Activated CD4-positive, alpha-beta T cell treated with anti-CD3 and anti-CD28 coated beads, Interleukin-2, amount 50 U/mL, for 4 hours (primary cell): Measurements from ENCODE around the gene TFB2M.
"Not testable (repeated sequence)": the region's sequence is repeated elsewhere in the genome, so short reads cannot be mapped to it uniquely, and the experiment has no call there.

Experiments used
- DNase-seq, 2 experiments: peaks; one replicate each; pipeline ENCODE4 v3.0.0-alpha.2; 2020

TFB2M gene

DNA sequence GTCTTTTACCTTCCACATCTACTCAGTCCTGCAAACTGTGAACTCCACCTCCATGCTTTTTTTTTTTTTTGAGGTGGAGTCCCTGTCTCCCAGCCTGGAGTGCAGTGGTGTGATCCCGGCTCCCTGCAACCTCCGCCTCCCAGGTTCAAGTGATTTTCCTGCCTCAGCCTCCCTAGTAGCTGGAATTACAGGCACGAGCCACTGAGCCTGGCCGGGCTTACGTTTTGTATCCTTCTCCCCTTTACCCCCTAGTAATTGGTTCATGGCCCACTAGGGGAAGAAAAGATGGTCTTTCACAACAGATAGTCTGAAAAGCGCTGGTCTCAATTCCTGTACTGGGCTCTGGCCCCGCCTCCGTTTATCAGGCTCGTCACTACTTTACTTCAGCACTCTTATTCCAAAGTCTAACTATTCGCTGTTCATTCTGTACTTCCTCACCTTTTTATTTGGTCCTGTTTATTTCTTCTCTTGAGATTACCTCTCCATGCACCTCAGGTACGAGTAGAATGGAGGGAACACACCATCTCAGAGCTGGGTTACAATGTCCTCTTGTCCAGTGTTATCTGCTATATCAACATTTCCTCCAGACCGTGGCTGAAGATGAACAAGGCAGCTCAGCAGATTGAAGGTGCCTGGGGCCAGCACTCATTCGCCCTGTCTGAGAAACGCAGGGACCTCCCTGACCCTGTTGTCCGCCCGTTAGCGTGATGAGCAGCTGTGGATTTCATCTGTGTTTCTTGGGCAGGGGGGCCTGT, 16.4 kb upstream of the TFB2M start:
- no peak for DNase-seq

DNA sequence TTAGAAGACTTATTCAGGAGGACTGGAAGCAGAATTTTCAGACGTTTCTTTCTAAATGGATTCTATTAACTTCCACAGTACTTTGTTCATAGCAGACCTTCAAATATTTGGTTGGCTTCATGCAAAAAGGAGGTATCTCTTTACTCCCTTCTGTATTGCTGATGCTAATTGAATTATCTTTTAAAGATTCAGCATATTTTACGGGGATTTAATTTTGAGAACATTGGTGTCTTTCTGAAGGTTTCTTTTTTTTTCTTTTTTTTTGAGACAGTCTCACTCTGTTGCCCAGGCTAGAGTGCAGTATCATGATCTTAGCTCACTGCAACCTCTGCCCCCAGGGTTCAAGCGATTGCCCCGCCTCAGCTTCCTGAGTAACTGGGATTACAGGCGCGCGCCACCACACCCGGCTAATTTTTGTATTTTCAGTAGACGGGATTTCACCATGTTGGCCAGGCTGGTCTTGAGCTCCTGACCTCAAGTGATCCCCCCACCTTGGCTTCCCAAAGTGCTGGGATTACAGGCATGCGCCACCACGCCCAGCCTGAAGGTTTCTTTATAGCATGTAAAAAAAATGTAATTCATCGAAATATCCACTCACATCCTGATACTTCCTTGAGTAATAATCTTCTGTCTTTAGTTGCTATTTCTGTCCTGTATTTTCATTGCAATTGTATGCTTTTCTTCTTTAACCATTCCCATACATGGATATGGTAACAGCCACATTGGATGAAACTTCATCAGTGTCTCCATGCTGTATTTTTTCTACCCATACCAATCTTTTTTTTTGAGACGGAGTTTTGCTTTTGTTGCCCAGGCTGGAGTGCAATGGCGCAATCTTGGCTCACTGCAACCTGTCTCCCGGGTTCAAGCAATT, 14.7 kb upstream of the TFB2M start:
- no peak for DNase-seq

DNA sequence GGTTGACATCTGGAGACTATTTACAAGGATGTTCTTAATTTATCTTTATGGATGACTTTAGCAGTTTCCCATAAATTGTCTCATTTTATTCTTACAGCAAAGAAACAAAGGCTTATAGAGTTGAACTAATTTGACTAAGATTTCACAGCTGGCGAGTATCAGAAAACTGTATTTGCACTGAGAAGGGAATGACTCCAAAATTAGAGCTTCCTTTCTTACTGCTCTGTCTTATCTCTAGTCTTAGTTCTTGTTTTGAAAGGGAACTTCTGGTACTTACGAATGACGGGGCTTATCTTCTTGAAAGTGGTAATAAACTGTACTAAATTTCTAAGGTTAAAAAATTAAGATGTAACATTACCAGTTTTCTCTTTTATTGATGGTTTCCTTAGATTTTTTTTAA, 13.8 kb upstream of the TFB2M start:
- no peak for DNase-seq

DNA sequence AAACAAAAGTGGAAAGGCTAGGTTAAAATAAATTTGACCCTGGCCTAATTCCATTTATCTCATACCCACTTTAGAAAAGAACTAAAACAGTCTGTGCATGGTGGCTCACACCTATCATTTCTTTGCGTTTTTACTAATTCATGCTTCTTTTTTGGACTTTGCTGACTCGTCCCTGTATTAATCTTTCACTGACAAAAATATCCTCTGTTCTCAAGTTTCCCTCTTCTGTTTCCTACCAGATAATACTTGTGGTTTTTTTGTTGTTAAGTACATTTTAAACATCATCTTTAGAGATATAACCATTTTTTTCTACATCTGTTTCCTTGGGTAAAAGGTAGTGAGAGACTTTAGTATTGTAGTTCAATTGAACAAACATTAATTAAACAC, 11.7 kb upstream of the TFB2M start:
- no peak for DNase-seq

DNA sequence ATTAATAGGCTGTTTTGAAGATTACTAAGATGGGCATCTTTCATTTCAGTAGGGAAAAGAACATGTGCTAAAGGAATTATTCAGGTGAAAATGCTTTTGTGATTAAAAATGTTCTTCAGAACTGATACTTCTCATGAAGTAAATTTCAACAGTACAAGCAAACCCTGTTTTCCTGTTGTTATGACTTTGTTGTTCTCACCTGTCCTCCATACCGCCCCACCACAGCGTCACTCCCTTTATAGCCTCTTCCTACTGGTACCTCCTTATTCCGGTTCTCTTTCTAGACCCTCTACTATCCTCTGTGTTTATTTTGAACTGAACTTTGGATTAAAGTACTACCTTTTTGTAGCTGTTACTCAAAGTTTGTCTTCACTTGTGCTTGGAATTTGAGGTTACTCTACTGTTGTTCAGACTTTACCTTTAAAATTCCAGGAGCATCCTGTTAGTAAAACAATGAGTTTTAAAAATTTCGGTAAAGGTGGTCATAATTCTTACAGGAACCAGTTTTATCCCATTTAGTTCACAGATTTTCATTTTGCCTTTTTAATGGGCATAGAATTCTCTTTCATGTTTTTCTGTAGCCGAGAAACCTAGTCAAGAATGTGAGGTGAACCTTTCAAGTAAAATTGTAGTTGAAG, 11.1 kb upstream of the TFB2M start:
- no peak for DNase-seq

DNA sequence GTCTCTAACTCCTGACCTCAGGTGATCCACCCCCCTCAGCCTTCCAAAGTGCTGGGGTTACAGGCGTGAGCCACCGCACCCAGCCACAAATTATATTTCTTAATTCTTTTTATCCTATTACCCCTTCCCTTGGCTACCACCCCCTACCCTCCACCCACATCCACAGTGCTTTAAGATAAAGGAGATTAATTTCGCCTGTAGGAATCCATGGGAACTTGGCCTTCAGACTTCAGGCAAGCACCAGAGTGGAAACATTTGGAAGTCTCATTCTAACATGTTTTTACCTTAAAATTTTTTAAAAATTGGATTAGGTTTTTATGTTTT, 10.6 kb upstream of the TFB2M start:
- DNase-seq = no peak

DNA sequence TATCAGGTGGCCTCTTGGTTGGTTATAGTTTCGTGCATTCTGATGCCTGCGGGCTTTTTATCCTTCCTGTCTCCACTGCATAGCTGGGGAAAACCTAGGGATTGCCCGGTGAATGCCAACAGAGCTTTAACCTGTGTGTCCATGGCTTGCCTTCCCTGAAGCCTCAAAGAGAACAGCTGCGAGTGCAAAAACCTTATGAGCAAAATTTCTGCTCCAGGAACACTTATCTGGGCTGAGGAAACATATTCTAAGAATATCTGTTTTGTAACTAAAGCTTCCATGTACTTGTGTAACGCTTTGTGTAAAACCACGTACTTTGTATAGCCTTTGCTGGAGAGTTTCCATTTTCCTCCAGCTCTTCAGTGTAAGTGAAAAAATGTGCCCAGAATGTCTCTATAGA, 7.4 kb upstream of the TFB2M start:
- no peak for DNase-seq

DNA sequence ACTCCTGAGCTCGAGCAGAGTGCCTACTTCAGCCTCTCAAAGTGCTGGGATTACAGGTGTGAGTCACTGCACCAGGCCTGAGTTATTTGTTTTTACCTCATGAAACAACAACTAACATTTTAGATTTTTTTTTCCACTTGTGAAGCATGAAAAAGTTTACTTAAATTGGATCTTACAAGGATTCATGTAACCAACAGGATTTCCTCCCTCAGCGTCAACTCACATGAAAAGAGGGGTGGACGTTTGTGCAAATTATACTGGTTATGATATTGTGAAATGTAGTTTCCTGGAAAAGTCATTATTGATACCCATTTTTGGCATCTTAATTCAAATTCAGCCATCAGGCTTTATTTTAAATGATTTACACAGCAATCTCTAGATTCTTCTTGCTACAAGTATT, 6.7 kb upstream of the TFB2M start:
- no peak for DNase-seq

DNA sequence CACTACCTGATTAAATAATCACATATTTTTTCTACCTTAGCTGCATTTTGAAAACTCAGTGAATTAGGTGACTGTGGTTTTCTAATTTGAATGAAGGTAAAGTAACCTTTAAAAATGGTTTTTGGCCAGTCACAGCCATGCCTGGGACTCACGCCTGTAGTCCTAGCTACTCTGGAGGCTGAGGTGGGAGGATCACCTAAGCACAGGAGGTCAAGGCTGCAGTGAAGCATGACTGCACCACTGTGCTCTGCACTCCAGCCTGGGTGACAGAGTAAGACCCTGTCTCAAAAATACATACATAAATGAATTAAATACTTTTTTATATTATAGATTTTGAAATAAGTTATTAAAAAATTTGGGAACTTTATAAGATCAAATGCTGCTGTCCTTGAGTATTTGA, 5.9 kb upstream of the TFB2M start:
- no peak for DNase-seq

DNA sequence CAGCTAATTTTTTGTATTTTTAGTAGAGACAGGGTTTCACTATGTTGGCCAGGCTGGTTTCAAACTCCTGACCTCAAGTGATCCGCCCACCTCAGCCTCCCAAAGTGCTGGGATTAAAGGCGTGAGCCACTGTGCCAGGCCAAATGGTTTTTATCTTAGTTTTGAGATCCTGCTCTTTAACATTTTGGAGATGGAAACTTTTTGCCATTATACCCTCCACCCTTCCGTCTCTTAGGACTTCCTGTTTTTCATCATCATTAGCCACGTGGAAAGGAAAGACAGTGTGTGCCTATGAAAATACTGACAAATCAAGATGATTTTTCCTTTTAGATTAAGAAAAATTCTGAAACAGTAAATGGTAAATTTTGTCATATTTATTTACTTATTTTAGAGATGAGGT, 5.2 kb upstream of the TFB2M start:
- DNase-seq = not testable (repeated sequence)

DNA sequence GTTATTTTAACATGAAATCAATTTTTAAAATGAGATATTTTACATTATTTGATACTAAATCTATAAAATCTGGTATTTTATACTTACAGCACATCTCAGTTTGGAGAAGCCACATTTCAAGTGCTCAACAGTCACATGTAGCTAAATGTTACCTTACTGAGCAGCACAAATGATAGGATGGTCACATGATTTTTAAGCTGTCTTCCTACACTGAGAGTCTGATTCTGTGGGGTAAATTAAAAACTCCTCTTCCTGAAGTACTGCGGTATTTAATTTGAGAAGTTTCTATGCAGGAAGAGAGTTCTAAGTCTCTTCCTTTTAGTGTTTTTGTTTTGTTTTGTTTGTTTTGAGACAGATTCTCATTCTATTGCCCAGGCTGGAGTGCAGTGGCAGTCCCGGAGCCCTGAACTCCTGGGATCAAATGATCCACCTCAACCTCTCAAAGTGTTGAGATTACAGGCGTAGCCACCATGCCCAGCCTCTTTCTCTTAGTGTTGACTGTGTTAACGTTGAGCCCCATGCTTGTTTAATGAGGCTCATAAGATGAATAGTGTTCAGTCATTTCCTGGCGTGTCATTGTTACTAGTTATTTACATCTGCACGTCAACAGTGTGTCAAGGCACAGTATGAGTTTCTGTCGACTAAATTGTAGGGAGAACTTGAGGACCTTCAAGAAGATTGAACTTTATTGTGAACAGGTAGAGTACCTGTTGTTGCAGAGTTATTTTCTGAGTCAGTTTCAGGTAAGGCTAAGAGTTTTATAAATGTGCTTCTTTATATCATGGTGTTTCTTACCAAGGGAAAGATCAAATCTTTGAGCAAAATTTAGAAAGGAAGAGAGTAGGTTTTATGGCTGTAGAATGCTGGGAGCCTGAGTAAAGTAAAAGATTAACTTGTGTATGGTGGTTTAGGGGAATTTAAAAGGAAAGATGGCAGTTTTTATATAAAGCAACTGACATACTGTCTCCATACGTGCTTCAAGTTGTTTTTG, 3.5 kb upstream of the TFB2M start:
- no peak for DNase-seq

DNA sequence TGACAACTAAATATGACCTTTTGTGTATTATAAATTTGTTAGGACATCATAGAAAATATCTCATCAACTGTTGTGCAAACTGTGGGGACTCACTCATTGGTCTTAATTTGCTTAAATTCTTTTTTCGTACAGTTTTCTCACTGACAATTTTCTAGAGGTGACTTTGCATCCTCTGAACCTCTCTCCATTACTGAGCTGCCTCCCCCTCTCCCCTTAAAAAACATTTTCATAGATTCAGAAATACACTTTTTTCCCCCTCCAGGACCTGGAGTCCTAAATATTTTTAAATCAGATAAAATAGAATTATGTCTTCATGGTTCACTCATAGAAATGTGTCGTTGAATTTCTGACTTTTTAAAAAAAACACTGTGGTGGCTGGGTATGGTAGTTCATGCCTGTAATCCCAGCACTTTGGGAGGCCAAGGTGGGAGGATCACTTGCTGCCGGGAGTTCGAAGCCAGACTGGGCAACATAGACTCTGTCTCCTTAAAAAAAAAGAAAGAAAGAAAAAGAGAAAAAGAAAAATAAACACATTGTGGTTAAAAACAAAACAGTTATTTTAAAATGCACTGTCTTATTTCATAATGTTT, 1.7 kb upstream of the TFB2M start:
- no peak for DNase-seq

DNA sequence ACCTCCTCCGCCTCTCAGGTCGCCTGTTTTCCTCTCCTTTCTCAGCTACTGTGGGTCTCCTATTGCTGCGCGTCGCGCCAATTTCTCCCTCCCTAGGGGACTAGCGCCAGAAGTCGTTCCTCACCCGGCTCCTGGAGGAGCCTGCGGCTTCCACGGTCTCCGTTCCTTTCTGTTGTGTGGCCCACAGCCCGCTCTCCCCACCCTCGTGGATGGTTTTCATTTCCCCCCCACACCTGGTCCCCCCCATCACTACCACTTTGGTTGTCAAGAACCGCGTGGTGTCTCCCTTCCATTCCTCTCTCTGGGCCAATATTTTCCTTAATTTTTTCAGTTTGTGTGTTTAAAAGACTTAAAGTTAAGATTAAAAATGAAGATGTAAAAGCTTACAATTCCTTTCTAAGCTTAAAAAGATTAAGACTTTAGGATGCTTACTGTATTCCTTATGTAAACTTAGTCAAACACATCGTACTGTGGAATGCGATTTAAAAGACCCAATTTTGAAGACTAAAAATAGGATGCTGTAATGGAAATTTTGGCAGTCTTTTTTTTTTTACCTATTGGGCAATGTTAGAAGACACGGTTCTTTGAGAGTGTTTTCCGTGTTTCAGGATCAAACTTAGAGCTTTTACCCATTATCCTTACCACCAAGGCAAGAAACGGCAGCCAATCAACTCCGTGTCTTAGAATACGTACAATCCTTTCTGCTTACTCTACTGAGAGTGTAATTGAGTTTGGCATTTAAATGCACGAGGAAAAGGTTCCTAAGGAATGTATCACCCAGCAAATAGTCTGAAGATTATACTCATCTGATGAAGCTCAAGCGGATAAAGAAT, 968 bp upstream of the TFB2M start:
- peak in 1 of 2 experiments; percentile 34 for DNase-seq

DNA sequence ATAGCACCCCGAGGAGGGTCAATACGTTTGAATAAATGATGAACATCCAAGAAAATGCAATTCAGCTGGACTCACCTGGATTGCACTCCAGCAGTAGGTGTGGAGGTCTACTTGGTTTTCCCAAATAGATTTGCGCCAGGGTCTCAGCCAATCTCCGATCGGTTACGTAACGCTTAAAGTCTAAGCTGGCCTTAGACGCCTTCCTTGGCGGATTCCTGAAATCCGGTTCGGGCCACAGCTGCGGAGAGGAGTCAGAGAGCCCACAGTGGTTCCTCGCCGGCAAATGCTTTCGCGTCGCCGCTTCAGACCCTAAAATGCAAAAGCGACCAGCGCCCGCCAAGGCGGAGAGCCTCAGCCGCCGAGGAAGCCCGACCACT, 322 bp downstream of the TFB2M start:
- no peak for DNase-seq

DNA sequence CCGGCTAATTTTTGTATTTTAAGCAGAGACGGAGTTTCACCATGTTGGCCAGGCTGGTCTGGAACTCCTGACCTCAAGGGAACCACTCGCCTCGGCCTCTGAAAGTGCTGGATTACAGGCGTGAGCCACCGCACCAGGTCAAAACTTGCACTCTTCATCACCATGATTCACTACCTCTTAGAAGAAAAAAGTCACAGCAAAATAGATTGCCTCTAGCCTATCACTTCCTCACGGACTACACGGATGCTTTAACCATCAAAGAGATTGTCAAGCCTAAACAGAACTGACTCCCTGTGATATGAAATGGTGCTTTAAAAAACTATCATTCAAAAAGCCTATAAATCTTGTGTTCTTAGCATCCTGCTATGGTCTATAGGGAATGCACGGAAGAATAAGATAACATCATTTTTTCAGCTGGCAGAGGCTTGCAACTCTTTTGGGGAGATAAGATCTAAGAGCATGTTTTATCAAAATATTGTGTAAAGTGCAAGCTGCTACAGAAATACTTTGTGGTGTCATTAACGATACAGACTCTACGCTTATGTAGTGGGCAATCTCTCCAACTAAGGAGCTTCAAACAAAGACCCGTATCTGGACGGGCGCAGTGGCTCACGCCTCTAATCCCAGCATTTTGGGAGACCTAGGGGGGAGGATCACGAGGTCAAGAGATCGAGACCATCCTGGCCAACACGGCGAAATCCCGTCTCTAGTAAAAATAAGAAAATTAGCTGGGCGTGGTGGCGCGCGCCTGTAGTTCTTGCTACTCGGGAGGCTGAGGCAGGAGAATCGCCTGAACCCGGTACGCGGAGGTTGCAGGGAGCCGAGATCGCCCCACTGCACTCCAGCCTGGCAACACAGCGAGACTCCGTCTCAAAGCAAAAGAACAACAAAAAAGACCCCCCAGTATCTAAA, 966 bp downstream of the TFB2M start:
- DNase-seq = no peak

DNA sequence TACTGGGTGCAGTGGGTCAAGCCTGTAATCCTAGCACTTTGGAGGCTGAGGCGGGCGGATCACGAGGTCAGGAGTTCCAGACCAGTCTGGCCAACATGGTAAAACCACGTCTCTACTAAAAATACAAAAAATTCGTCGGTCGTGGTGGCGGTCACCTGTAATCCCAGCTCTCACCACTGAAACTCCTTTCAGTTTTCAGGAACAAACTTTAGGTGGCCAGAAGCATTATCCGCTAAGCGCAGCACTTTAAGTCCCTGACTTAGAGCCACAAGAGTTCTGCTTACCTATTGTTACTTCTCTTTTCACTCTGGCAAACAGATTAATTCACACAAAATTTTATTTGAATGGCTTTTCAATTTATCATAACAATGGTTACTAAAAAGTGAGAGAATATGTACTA, 5.2 kb downstream of the TFB2M start:
- not testable (repeated sequence) for DNase-seq

DNA sequence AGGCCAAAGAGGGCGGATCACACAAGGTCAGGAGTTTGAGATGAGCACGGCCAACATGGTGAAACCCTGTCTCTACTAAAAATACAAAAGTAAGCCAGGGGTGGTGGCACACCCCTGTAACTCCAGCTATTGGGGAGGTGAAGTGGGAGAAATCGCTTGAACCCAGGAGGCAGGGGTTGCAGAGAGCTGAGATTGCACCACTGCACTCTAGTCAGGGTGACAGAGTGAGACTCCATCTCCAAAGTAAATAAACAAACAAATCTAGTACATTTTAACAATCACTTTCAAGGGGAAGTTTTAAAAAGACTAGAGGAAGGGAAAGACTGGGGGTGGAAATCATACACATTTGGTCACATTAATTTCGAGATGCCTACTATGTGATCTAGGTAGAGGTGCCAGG, 6.8 kb downstream of the TFB2M start:
- no peak for DNase-seq

DNA sequence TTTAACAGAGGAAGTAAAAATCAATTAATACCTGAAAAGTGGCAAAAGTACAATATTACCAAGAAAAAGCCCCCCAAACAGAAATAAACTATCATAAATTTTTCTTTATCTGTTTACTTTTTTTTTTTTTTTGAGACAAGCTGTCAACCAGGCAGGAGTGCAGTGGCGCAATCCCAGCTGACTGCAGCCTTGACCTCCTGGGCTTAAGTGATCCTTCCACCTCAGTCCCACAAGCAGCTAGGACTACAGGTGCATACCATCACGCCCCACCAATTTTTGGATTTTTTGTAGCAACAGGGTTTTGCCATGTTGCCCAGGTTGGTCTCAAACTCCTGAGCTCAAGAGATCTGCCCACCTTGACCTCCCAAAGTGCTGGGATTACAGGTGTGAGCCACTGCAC, 8.0 kb downstream of the TFB2M start:
- no peak for DNase-seq

DNA sequence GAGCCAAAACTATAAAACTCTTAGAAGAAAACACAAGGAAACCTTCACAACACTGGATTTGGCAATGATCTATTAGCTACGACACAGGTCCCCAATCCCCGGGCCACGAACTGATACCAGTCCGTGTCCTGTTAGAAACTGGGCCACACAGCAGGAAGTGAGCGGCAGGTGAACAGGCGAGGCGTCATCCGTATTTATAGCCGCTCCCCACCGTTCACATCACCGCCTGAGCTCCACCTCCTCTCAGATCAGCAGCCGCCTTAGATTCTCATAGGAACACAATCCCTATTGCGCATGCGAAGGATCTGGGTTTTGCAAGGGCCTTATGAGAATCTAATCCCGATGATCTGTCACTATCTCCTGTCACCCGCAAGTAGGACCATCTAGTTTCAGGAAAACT, 11.9 kb downstream of the TFB2M start:
- no peak for DNase-seq

DNA sequence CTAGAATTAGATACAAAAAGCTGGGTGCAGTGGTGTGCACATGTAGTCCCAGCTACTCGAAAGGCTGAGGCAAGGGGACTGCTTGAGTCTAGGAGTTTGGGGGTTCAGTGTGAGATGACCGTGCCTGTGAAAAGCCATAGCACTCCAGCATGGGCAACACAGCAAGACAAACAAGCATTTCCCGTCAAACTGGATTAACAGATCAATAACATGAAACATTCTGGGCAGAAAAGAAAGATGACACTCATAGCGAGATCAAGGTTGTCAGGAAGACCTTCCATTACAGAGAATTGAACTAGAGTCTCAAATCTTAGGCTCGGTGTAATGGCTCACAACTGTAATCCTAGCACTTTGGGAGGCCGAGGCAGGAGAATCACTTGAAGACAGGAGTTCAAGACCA, 14.0 kb downstream of the TFB2M start:
- DNase-seq = no peak
